Fibroblast of pulmonary artery (primary cell): Measurements from ENCODE around the gene SUMO3.

ENCODE experiments used
- DNase-seq: peaks from one replicate; pipeline ENCODE4 v3.0.0-alpha.2; 2010; ENCODE audit warnings: low read depth
- H3K4me3 ChIP-seq: replicated peaks from 2 replicates; pipeline ENCODE4 v1.5.1; 2011; ENCODE audit warnings: low read depth, mild to moderate bottlenecking, control low read depth, low read length, moderate library complexity
- CTCF ChIP-seq: IDR thresholded peaks from 2 replicates; pipeline ENCODE4 v1.5.1; 2011; ENCODE audit warnings: mild to moderate bottlenecking, control low read depth, low read length, inconsistent platforms; ENCODE audit errors: missing control alignments

The SUMO3 gene

GRCh38 chr21:44817506-44817880 lies 369 bp downstream of the SUMO3 start:
- peak overlapping the region; percentile 70 for H3K4me3 ChIP-seq
- DNase-seq: peak; percentile 92
- no peak for TF ChIP-seq CTCF

GRCh38 chr21:44816761-44817505 lies 929 bp downstream of the SUMO3 start:
- no peak for TF ChIP-seq CTCF
- DNase-seq: no peak

GRCh38 chr21:44815852-44816628 lies 1.8 kb downstream of the SUMO3 start:
- DNase-seq: no peak
- no peak overlapping the region for H3K4me3 ChIP-seq
- no peak for TF ChIP-seq CTCF

More at GRCh38 chr21:44816761-44817505, 929 bp downstream of the SUMO3 start:
- H3K4me3 ChIP-seq: peak overlapping the region; percentile 70

GRCh38 chr21:44815225-44815624 lies 2.6 kb downstream of the SUMO3 start:
- no peak for TF ChIP-seq CTCF
- no peak overlapping the region for H3K4me3 ChIP-seq
- DNase-seq: no peak

GRCh38 chr21:44814498-44815023 lies 3.3 kb downstream of the SUMO3 start:
- no peak for DNase-seq
- no peak overlapping the region for H3K4me3 ChIP-seq
- TF ChIP-seq CTCF: no peak

GRCh38 chr21:44813727-44814126 lies 4.1 kb downstream of the SUMO3 start:
- no peak for DNase-seq
- no peak overlapping the region for H3K4me3 ChIP-seq

More at GRCh38 chr21:44813727-44814126, 4.1 kb downstream of the SUMO3 start:
- no peak for TF ChIP-seq CTCF
